Loucy (cell line): Measurements from ENCODE around the gene F2RL2.

ENCODE experiments used
- CTCF ChIP-seq: fragments of 200-600 bp; sonication (generic); conservative IDR thresholded peaks from 2 replicates; pipeline ENCODE4 v1.5.1; 2014; ENCODE audit warnings: mild to moderate bottlenecking, antibody characterized with exemption, low read length
- EZH2phosphoT487 ChIP-seq: fragments of 200-600 bp; IDR thresholded peaks from 2 replicates; pipeline ENCODE4 v1.6.1; 2018; ENCODE audit warnings: antibody characterized with exemption, mild to moderate bottlenecking, moderate library complexity, borderline replicate concordance

- TF ChIP-seq CTCF (no peak), EZH2phosphoT487 (no peak)
Observed at GRCh38 chr5:76637490-76637889, 14.3 kb upstream of the F2RL2 start.
